K562 (cell line): ENCODE data around the gene STING1. TPM values are rescaled to one million over a fixed set of nuclear protein-coding genes. Genes with fewer than 3 reads are reported as not detected.

ENCODE experiments used
- ATAC-seq: fragments of 200-7000 bp; cut with Tn5 transposase; 3 replicates; pipeline ENCODE4 v1.9.1; 2020; ENCODE audit warnings: moderate library complexity
- BruUV-seq: library from RNA; stranded (reverse); fragments of 400-500 nt; replicated peaks from 2 replicates; lab custom pipeline; 2021; lab: Mats Ljungman, UMichigan
- CTCF ChIA-PET: fragments of 300-600 bp; formaldehyde crosslinking; extraction: SDS; loops from one replicate; lab custom pipeline; 2021; ENCODE audit warnings: low intra/inter-chr PET ratio; lab: Yijun Ruan, JAX
- POLR2A ChIA-PET: fragments of 300-600, 350-650 bp; sonication (Branson Sonifier 250); formaldehyde crosslinking; extraction: SDS; loops from one replicate; lab custom pipeline; 2021; ENCODE audit warnings: antibody characterized with exemption, inconsistent platforms; lab: Yijun Ruan, JAX
- DNase-seq, 4 experiments: peaks; one replicate each; pipeline versions ENCODE4 v3.0.0 to v3.0.0-alpha.2; 2011 to 2018; ENCODE audit warnings: low spot score in 3 of 4, mixed read lengths in 3 of 4; ENCODE audit errors: extremely low read depth in 1 of 4
- FAIRE-seq: peaks from 2 replicates; lab custom pipeline; 2011; peaks lifted over from hg19 to GRCh38; lab: Jason Lieb, UNC
- H2AFZ ChIP-seq: 2 replicates; pipeline ENCODE4 v1.6.0; 2011; ENCODE audit warnings: low read depth, low read length, control low read depth, inconsistent platforms
- H3K27ac ChIP-seq: fragments of 200-600 bp; 3 replicates; pipeline ENCODE4 v1.8.0; 2011; ENCODE audit warnings: low read depth, mild to moderate bottlenecking, control low read depth, inconsistent platforms, low read length, moderate library complexity, mixed read lengths; ENCODE audit errors: extremely low read depth
- H3K27me3 ChIP-seq, 2 experiments: fragments of 300-600 bp in 1 of 2; 2 replicates in 1 of 2; 3 replicates in 1 of 2; pipeline versions ENCODE4 v1.6.0 to v1.8.0; 2011; ENCODE audit warnings: inconsistent platforms in 2 of 2, low read length in 2 of 2, mild to moderate bottlenecking in 1 of 2, mixed read lengths in 1 of 2, moderate library complexity in 1 of 2; ENCODE audit not compliant: control insufficient read depth in 2 of 2, insufficient read depth in 2 of 2
- H3K36me3 ChIP-seq: fragments of 300-600 bp; 3 replicates; pipeline ENCODE4 v1.8.0; 2011; ENCODE audit warnings: mild to moderate bottlenecking, low read length, inconsistent platforms; ENCODE audit not compliant: control insufficient read depth, insufficient read depth
- H3K4me1 ChIP-seq, 2 experiments: fragments of 200-600 bp in 1 of 2; replicated peaks in 1 of 2; 2 replicates in 1 of 2; 3 replicates in 1 of 2; pipeline versions ENCODE4 v1.5.1 to v1.8.0; 2011; ENCODE audit warnings: inconsistent platforms in 2 of 2, low read length in 2 of 2, mild to moderate bottlenecking in 1 of 2, mixed read lengths in 1 of 2, moderate library complexity in 1 of 2; ENCODE audit not compliant: control insufficient read depth in 2 of 2, insufficient read depth in 2 of 2
- H3K4me2 ChIP-seq: 2 replicates; pipeline ENCODE4 v1.6.1; 2011; ENCODE audit warnings: low read length, control low read depth, inconsistent platforms, mixed read lengths; ENCODE audit not compliant: insufficient read depth
- H3K4me3 ChIP-seq: fragments of 200-600 bp; sonication (generic), shearing (Covaris generic); 2 replicates; pipeline ENCODE4 v1.5.1; 2016; ENCODE audit warnings: control low read depth, inconsistent platforms
- H3K79me2 ChIP-seq: fragments of 200-600 bp; 3 replicates; pipeline ENCODE4 v1.8.0; 2011; ENCODE audit warnings: low read length, inconsistent platforms; ENCODE audit not compliant: control insufficient read depth, insufficient read depth
- H3K9ac ChIP-seq, 2 experiments: 2 replicates each; pipeline versions ENCODE4 v1.6.0 to v1.6.1; 2011; ENCODE audit warnings: low read depth in 2 of 2, low read length in 2 of 2, control low read depth in 1 of 2, inconsistent platforms in 1 of 2, mild to moderate bottlenecking in 1 of 2, mixed read lengths in 1 of 2; ENCODE audit not compliant: insufficient read depth in 1 of 2
- H3K9me1 ChIP-seq: one replicate; pipeline ENCODE4 v1.6.0; 2011; ENCODE audit warnings: inconsistent platforms, mild to moderate bottlenecking, low read length, moderate library complexity; ENCODE audit not compliant: control insufficient read depth, insufficient read depth
- H3K9me3 ChIP-seq: replicated peaks from 2 replicates; pipeline ENCODE4 v1.5.1; 2011; ENCODE audit warnings: low read depth, low read length, inconsistent platforms; ENCODE audit not compliant: control insufficient read depth, insufficient read depth
- H4K20me1 ChIP-seq: replicated peaks from 2 replicates; pipeline ENCODE4 v1.6.1; 2011; ENCODE audit warnings: low read length, inconsistent platforms, mixed read lengths; ENCODE audit not compliant: control insufficient read depth, insufficient read depth
- CREM ChIP-seq: IDR thresholded peaks from 2 replicates; pipeline ENCODE4 v1.6.1; 2014; ENCODE audit warnings: antibody characterized with exemption, low read depth
- HDAC6 ChIP-seq: IDR thresholded peaks from 2 replicates; pipeline ENCODE4 v1.6.1; 2012; ENCODE audit warnings: low read depth, mild to moderate bottlenecking, control low read depth, inconsistent platforms, low read length, moderate library complexity
- JUNB ChIP-seq: fragments of 450-650 bp; formaldehyde crosslinking; conservative IDR thresholded peaks from 2 replicates; pipeline ENCODE4 v1.4.0; 2020; ENCODE audit warnings: mild to moderate bottlenecking
- MAFK ChIP-seq: IDR thresholded peaks from 2 replicates; pipeline ENCODE4 v1.6.1; 2011; ENCODE audit warnings: low read length, improper control_type of control experiment
- MCM7 ChIP-seq, 2 experiments: fragments of 450-650 bp; IDR thresholded peaks; 2 replicates each; pipeline ENCODE4 v1.6.1; 2016 to 2018
- NRF1 ChIP-seq, 2 experiments: fragments of 450-650 bp; IDR thresholded peaks in 1 of 2; conservative IDR thresholded peaks in 1 of 2; 2 replicates each; pipeline ENCODE4 v1.6.1; 2014; ENCODE audit warnings: mild to moderate bottlenecking in 2 of 2
- PCBP1 ChIP-seq: fragments of 200-400 bp; formaldehyde crosslinking; IDR thresholded peaks from 2 replicates; pipeline ENCODE4 v1.6.1; 2018; ENCODE audit warnings: mild to moderate bottlenecking, low read depth, low read length; ENCODE audit not compliant: poor library complexity, severe bottlenecking
- POLR3G ChIP-seq: IDR thresholded peaks from 2 replicates; pipeline ENCODE4 v1.6.1; 2011; ENCODE audit not compliant: insufficient read length, insufficient replicate concordance; ENCODE audit errors: extremely low read depth
- RBM39 ChIP-seq: fragments of 200-400 bp; formaldehyde crosslinking; optimal IDR thresholded peaks from 2 replicates; pipeline ENCODE3; 2018; ENCODE audit warnings: low read depth, low read length
- YY1 ChIP-seq, 3 experiments: IDR thresholded peaks; 2 replicates each; pipeline ENCODE4 v1.6.1; 2011; ENCODE audit warnings: low read length in 2 of 3, mild to moderate bottlenecking in 2 of 3, moderate library complexity in 2 of 3, borderline replicate concordance in 1 of 3, control low read depth in 1 of 3, low read depth in 1 of 3; ENCODE audit not compliant: insufficient read depth in 3 of 3, insufficient replicate concordance in 2 of 3, control insufficient read depth in 1 of 3, insufficient read length in 1 of 3; ENCODE audit errors: extremely low read depth in 1 of 3
- WGBS: fragments of 100-300 bp; shearing (Covaris generic); methylation state at CpG from one replicate; pipeline ENCODE4 v1.1.6; 2016; ENCODE audit warnings: low coverage, mixed read lengths; ENCODE audit not compliant: insufficient coverage; ENCODE audit errors: missing lambda C conversion rate; 5-methylcytosine and 5-hydroxymethylcytosine counted together
- in situ Hi-C: fragments of 300-500 bp; cut with MboI; formaldehyde crosslinking; loops from 4 replicates; pipeline ENCODE4 v1.15.0; 2018; ENCODE audit warnings: inconsistent platforms, mixed read lengths
- intact Hi-C: fragments of 100-400 bp; cut with micrococcal nuclease; formaldehyde crosslinking; loops from 2 replicates; pipeline ENCODE4 v1.14.2; 2022
- polyA plus RNA-seq, 8 experiments: library from polyadenylated mRNA; depleted of rRNA in 4 of 8; stranded (reverse) in 5 of 8; unstranded in 3 of 8; fragments of >200 nt; fragmentation: Nextera tagmentation in 2 of 8; fragmentation: Illumina TruSeq in 1 of 8; extraction: Ambion mirVana in 2 of 8; extraction: Trizol in 1 of 8; gene quantifications; 2 replicates each; pipeline versions ENCODE4 v1.2.1 to v1.2.3, GENCODE V29; 2011 to 2014; ENCODE audit warnings: inconsistent platforms in 1 of 8, missing spikeins in 1 of 8
- total RNA-seq, 7 experiments: library from RNA; depleted of rRNA in 6 of 7; stranded (reverse); fragments of >200 nt in 6 of 7; fragmentation: Illumina TruSeq in 2 of 7; extraction: Trizol in 2 of 7; gene quantifications; 2 replicates each; pipeline versions ENCODE4 v1.2.1 to v1.2.3, GENCODE V29; 2011 to 2021; ENCODE audit warnings: low replicate concordance in 1 of 7
- TF ChIP-seq, protein P1 (sequence below): sonication (generic); formaldehyde crosslinking; IDR thresholded peaks from 2 replicates; pipeline ENCODE4 v1.8.0; 2022; ENCODE audit warnings: mild to moderate bottlenecking, low read depth, missing genetic modification reagents

Gene STING1
- total and polyA plus RNA-seq, 9 of the 15 experiments (the other 6 are each of a cell fraction or from before 2014, with no cell fraction given) = 20.8 to 69.1 (median 44.7) TPM

DNA sequence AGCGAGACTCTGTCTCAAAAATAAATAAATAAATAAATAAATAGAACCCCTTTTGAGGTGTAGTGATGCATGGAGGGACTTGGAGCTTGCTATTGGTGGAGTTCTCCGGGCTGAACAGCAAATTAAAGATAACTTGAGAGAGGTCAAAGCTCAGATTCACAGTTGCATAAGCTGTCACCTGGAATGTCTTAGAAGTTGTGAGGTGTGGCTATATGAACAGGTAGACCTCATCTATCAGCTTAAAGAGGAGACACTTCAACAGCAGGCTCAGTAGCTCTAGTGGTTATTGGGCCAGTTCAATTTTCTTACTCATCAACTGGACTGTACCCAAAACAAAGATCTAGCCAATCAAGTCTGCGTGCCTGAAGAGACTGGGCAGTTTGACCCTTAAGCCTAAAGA is 11.7 kb upstream of the STING1 start:
- peaks cover 0 to 18% of the 10 kb centered on the region in 2 experiments; a peak in 3 of 5 replicates for H3K4me1 ChIP-seq
- no peak for ATAC-seq
- no peak overlapping the region for H3K9ac ChIP-seq
- DNase-seq = no peak
- FAIRE-seq = no peak
- H3K4me3 ChIP-seq = no peak overlapping the region
- POLR2A ChIA-PET = interaction anchor here (0.6 to 2.3 kb wide), 6 partner anchors 9 to 510 kb away, joined by 3 to 20 read pairs (median 4); partner anchors contain the start of genes MATR3, STING1 and UBE2D2
- H3K9me3 ChIP-seq = no peaks in the 10 kb centered on the region
- H2AFZ ChIP-seq = no peak overlapping the region
- BruUV-seq = no TSS peak
- no peaks in the 10 kb centered on the region for H3K9me1 ChIP-seq
- in situ Hi-C loops = no loop called here
- 83% methylated on average over 3 of the region's 3 CpGs for WGBS
- H3K27me3 ChIP-seq = no peaks in the 10 kb centered on the region
- no peaks in the 10 kb centered on the region for H4K20me1 ChIP-seq
- CTCF ChIA-PET = no interaction called here
- TF ChIP-seq, protein P1, sequence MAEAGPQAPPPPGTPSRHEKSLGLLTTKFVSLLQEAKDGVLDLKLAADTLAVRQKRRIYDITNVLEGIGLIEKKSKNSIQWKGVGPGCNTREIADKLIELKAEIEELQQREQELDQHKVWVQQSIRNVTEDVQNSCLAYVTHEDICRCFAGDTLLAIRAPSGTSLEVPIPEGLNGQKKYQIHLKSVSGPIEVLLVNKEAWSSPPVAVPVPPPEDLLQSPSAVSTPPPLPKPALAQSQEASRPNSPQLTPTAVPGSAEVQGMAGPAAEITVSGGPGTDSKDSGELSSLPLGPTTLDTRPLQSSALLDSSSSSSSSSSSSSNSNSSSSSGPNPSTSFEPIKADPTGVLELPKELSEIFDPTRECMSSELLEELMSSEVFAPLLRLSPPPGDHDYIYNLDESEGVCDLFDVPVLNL (CRISPR knock-in tag) = no peak
- TF ChIP-seq MAFK = no peak
- no peak for TF ChIP-seq CREM
- TF ChIP-seq HDAC6 = no peak
- no peak for TF ChIP-seq POLR3G
- TF ChIP-seq RBM39 = no peak
- TF ChIP-seq YY1 (IDR thresholded peaks at IDR 0.05; ENCODE audit: borderline replicate concordance in 1 of 3, control insufficient read depth in 1 of 3, extremely low read depth in 1 of 3, insufficient read depth in 3 of 3, insufficient read length in 1 of 3, insufficient replicate concordance in 2 of 3, low read depth in 1 of 3, low read length in 2 of 3) = no peak
- no peak for TF ChIP-seq JUNB
- no peak for TF ChIP-seq NRF1 (conservative IDR thresholded peaks at IDR 0.05 in 1 of 2, IDR thresholded peaks at IDR 0.05 in 1 of 2)
- TF ChIP-seq MCM7 (IDR thresholded peaks at IDR 0.05) = no peak
- no peak for TF ChIP-seq PCBP1
- no peaks in the 10 kb centered on the region for H3K79me2 ChIP-seq
- no peak overlapping the region for H3K27ac ChIP-seq
- no peaks in the 10 kb centered on the region for H3K36me3 ChIP-seq
- intact Hi-C loops = no loop called here
- no peak overlapping the region for H3K4me2 ChIP-seq
